Activated gamma-delta T cell treated with anti-CD3 and anti-CD28 coated beads, Interleukin-2, amount 50 U/mL, for 16 hours (primary cell): ENCODE data around the gene ACTG1.

ENCODE experiments used
- DNase-seq: peaks from one replicate; pipeline ENCODE4 v3.0.0-alpha.2; 2020; ENCODE audit warnings: low read depth

Gene ACTG1

GRCh38 chr17:81498953-81499600, 13.5 kb downstream of the ACTG1 start:
- no peak for DNase-seq

- no peak for DNase-seq
These were observed 17.8 kb downstream of the ACTG1 start for GRCh38 chr17:81494626-81495377.

GRCh38 chr17:81493198-81494038, 19.2 kb downstream of the ACTG1 start:
- no peak for DNase-seq

GRCh38 chr17:81492706-81493105, 19.9 kb downstream of the ACTG1 start:
- no peak for DNase-seq

- DNase-seq = no peak
These were observed 20.4 kb downstream of the ACTG1 start for GRCh38 chr17:81492202-81492601.

- DNase-seq = no peak
These were observed 20.8 kb downstream of the ACTG1 start for GRCh38 chr17:81491761-81492160.

GRCh38 chr17:81491181-81491581, 21.4 kb downstream of the ACTG1 start:
- no peak for DNase-seq

- DNase-seq = no peak
These were observed 22.3 kb downstream of the ACTG1 start for GRCh38 chr17:81489998-81490992.

GRCh38 chr17:81489012-81489997, 23.3 kb downstream of the ACTG1 start:
- DNase-seq = no peak

- no peak for DNase-seq
These were observed 24.2 kb downstream of the ACTG1 start for GRCh38 chr17:81488276-81488860.

- DNase-seq = peak; percentile 64
These were observed 24.9 kb downstream of the ACTG1 start for GRCh38 chr17:81487487-81488275.

GRCh38 chr17:81487089-81487486, 25.5 kb downstream of the ACTG1 start:
- no peak for DNase-seq

- DNase-seq = no peak
These were observed 26.3 kb downstream of the ACTG1 start for GRCh38 chr17:81486199-81486810.

GRCh38 chr17:81484195-81484979, 28.2 kb downstream of the ACTG1 start:
- peak; percentile 80 for DNase-seq

- no peak for DNase-seq
These were observed 28.8 kb downstream of the ACTG1 start for GRCh38 chr17:81483862-81484194.

GRCh38 chr17:81483085-81483861, 29.3 kb downstream of the ACTG1 start:
- DNase-seq = no peak

GRCh38 chr17:81482673-81483072, 29.9 kb downstream of the ACTG1 start:
- no peak for DNase-seq
